ENCODE data around the gene LIPT2.

- no peak for TF ChIP-seq EZH2 (IDR thresholded peaks at IDR 0.05; ENCODE audit: low read depth)
- TF ChIP-seq, protein P1, sequence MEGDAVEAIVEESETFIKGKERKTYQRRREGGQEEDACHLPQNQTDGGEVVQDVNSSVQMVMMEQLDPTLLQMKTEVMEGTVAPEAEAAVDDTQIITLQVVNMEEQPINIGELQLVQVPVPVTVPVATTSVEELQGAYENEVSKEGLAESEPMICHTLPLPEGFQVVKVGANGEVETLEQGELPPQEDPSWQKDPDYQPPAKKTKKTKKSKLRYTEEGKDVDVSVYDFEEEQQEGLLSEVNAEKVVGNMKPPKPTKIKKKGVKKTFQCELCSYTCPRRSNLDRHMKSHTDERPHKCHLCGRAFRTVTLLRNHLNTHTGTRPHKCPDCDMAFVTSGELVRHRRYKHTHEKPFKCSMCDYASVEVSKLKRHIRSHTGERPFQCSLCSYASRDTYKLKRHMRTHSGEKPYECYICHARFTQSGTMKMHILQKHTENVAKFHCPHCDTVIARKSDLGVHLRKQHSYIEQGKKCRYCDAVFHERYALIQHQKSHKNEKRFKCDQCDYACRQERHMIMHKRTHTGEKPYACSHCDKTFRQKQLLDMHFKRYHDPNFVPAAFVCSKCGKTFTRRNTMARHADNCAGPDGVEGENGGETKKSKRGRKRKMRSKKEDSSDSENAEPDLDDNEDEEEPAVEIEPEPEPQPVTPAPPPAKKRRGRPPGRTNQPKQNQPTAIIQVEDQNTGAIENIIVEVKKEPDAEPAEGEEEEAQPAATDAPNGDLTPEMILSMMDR (conservative IDR thresholded peaks at IDR 0.05), result no peak
Observed at GRCh38 chr11:74485868-74486267, 7.7 kb downstream of the LIPT2 start.
